Stimulated activated CD4-positive, alpha-beta T cell treated with anti-CD3 and anti-CD28 coated beads, Interleukin-12 subunit alpha, Interleukin-12 subunit beta, amount 100 ng/mL, for 48 hours (primary cell): Measurements from ENCODE around the gene ABI3.
"Not testable (repeated sequence)": the region's sequence is repeated elsewhere in the genome, so short reads cannot be mapped to it uniquely, and the experiment has no call there.

Experiments
- DNase-seq, 3 donors: peaks; one replicate each; pipeline ENCODE4 v3.0.0-alpha.2; 2020; ENCODE audit warnings: low read depth in 2 of 3, low spot score in 1 of 3

Gene ABI3

GRCh38 chr17:49252148-49252695 lies 41.7 kb downstream of the ABI3 start:
- no peak for DNase-seq

- DNase-seq = no peak
These were observed 43.6 kb downstream of the ABI3 start for GRCh38 chr17:49254066-49254465.

GRCh38 chr17:49255125-49255524 lies 44.6 kb downstream of the ABI3 start:
- DNase-seq = no peak

- DNase-seq = no peak
These were observed 47.9 kb downstream of the ABI3 start for GRCh38 chr17:49258394-49258793.

- DNase-seq = no peak
These were observed 49.1 kb downstream of the ABI3 start for GRCh38 chr17:49259663-49260010.

- DNase-seq = peak; percentile 19 to 31 (median 24)
These were observed 49.7 kb downstream of the ABI3 start for GRCh38 chr17:49260011-49260816.

- DNase-seq = peak in 1 of 3 donors; percentile 34
These were observed 50.3 kb downstream of the ABI3 start for GRCh38 chr17:49260817-49261291.

GRCh38 chr17:49261540-49261939 lies 51.0 kb downstream of the ABI3 start:
- not testable (repeated sequence) for DNase-seq

- no peak for DNase-seq
These were observed 55.7 kb downstream of the ABI3 start for GRCh38 chr17:49266233-49266632.

- DNase-seq = no peak
These were observed 57.4 kb downstream of the ABI3 start for GRCh38 chr17:49267912-49268311.

GRCh38 chr17:49269356-49269755 lies 58.8 kb downstream of the ABI3 start:
- DNase-seq = no peak
